Nephron progenitor cell (in vitro differentiated cells): ENCODE results near the gene INPP5A.
"Not testable (repeated sequence)": the region's sequence is repeated elsewhere in the genome, so short reads cannot be mapped to it uniquely, and the experiment has no call there.

Experiments
- DNase-seq: peaks from one replicate; pipeline ENCODE4 v3.0.0; 2021
- H3K27ac Mint-ChIP-seq: 2 replicates; pipeline ENCODE4 v1.8.0; 2021; ENCODE audit warnings: mild to moderate bottlenecking, moderate library complexity, mixed read lengths
- H3K27me3 Mint-ChIP-seq: 2 replicates; pipeline ENCODE4 v1.8.0; 2021; ENCODE audit warnings: mild to moderate bottlenecking, low read depth, mixed read lengths; ENCODE audit not compliant: poor library complexity
- H3K36me3 Mint-ChIP-seq: 2 replicates; pipeline ENCODE4 v1.8.0; 2021; ENCODE audit warnings: low read depth, mixed read lengths
- H3K4me1 Mint-ChIP-seq: 2 replicates; pipeline ENCODE4 v1.8.0; 2021; ENCODE audit warnings: mixed read lengths
- H3K4me3 Mint-ChIP-seq: 2 replicates; pipeline ENCODE4 v1.8.0; 2021; ENCODE audit warnings: mild to moderate bottlenecking, moderate library complexity, mixed read lengths
- H3K9me3 Mint-ChIP-seq: 2 replicates; pipeline ENCODE4 v1.8.0; 2021; ENCODE audit warnings: mild to moderate bottlenecking, moderate library complexity, mixed read lengths
- TF ChIP-seq, protein P1 (sequence below): fragments of 200-600 bp; sonication (generic); IDR thresholded peaks from 2 replicates; pipeline ENCODE4 v1.5.0; 2021; ENCODE audit warnings: antibody characterized with exemption

INPP5A gene

DNA sequence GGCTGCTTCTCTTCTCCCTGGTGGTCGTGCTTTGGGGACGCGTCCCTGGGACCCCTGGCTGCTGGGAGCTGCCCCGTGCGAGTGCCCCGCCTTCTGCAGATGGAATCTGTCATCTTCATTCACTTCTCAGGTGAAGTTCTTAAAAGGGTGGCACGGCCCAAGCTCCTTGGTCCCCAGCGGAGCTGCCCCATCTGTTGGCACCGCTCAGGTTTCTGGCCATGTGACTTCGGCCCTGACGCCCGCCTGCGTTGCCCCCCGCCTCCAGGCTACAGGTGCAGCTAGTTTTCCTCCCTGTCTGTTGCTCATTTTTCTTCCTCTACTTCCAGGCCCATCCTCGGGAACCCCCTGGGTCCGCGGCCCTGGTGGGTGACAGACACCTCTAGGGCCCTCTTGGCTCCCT is 255.2 kb downstream of the INPP5A start:
- Mint-ChIP-seq H3K9me3 (no peaks in the 10 kb centered on the region), H3K4me1 (no peaks in the 10 kb centered on the region), H3K27me3 (peaks cover 65% of the 10 kb centered on the region), H3K4me3 (no peak overlapping the region), H3K36me3 (no peaks in the 10 kb centered on the region), H3K27ac (no peak overlapping the region)
- DNase-seq, result no peak
- TF ChIP-seq, protein P1, sequence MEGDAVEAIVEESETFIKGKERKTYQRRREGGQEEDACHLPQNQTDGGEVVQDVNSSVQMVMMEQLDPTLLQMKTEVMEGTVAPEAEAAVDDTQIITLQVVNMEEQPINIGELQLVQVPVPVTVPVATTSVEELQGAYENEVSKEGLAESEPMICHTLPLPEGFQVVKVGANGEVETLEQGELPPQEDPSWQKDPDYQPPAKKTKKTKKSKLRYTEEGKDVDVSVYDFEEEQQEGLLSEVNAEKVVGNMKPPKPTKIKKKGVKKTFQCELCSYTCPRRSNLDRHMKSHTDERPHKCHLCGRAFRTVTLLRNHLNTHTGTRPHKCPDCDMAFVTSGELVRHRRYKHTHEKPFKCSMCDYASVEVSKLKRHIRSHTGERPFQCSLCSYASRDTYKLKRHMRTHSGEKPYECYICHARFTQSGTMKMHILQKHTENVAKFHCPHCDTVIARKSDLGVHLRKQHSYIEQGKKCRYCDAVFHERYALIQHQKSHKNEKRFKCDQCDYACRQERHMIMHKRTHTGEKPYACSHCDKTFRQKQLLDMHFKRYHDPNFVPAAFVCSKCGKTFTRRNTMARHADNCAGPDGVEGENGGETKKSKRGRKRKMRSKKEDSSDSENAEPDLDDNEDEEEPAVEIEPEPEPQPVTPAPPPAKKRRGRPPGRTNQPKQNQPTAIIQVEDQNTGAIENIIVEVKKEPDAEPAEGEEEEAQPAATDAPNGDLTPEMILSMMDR, result no peak

DNA sequence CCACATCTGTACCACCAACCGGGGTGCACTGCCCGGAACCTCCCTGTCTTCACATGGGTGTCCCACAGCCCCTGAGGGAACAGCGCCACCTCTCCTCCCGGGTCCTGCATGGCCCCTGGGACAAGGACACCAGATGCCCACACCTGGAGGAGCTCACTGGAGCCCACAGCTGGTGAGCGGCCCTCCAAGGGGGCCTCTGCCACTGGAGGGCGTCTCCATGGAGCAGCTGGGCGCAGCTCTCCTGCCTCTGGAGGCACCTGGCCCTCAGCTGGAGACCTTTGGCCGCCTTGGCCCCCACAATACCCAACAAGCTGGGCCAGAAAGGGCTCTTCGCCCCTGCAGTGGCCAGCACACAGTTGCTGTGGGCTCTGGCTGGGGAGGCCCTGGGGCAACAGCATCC is 255.6 kb downstream of the INPP5A start:
- Mint-ChIP-seq H3K9me3 (no peaks in the 10 kb centered on the region), H3K4me3 (no peak overlapping the region), H3K27ac (no peak overlapping the region), H3K36me3 (no peaks in the 10 kb centered on the region), H3K4me1 (no peaks in the 10 kb centered on the region), H3K27me3 (peaks cover 65% of the 10 kb centered on the region)
- TF ChIP-seq, protein P1, result no peak
- DNase-seq, result no peak

DNA sequence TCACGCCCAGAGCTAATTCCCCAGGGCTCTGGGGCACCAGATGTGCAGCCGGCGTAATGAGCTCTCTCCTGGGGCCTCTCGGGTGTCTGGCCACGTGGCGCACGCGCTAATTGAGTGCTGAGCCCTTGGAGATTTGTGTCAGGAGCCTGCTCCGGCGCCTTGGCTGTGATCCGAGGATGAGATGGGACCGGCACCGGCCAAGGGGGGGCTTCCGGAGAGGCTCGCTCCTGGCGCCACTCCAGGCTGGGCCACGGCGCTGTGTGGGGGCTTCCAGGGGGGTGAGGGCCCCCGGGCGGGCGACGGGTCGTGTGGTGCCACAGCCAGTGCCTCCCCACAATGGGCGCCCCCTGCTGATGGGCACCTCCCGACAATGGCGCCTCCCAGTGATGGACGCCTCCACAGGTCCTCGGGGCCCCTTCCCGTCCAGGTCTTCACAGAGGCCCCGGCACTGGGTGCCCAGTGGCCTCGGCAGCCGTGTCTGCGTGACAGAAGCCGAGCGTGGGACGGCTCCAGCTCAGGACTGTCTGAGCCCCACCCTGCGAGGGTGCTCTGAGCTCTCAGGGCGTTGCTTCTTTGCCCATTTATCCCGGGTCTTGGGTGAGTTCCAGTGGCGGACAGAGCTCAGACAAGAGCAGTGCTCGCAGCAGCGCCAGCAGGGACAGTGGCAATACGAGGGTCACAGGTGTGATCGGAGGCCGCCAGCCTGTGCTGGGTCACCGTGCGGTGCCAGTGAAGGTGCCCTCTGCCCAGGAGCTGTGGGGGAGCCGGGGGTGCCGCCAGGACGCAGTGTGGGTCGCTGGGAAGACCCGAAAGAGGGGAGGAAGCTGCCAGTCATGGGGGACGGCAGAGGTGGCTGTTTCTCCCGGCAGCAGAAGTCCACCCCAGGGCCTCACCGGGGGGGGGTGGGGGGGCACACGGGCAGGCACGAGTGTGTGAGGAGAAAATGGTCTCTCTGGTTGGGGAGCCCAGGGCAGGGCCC is 256.6 kb downstream of the INPP5A start:
- peaks cover 58% of the 10 kb centered on the region for H3K27me3 Mint-ChIP-seq
- H3K27ac Mint-ChIP-seq, result no peak overlapping the region
- no peaks in the 10 kb centered on the region for H3K4me1 Mint-ChIP-seq
- TF ChIP-seq, protein P1, result no peak
- no peaks in the 10 kb centered on the region for H3K9me3 Mint-ChIP-seq
- H3K4me3 Mint-ChIP-seq, result no peak overlapping the region
- peak; percentile 61 for DNase-seq
- H3K36me3 Mint-ChIP-seq, result no peaks in the 10 kb centered on the region

DNA sequence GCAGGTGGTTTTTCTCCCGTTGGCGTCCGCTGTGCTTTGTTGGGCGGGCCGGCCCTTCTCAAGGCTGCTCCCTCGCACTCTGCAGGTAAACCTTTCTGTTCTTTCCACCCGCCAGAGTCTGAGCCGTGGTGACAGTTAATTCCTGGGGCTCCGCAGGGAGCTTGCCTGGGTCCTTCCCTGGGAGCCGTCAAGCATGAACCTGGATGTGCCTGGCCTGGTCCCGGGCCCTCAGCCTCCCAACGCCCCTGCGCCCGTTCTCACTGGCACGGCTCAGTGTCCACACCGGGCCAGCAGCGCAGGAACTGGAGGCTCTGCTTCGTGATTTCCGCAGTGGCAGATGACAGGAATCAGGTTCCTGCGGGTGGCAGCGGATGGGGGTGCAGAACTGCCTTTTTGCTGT is 259.3 kb downstream of the INPP5A start:
- Mint-ChIP-seq H3K4me3 (no peak overlapping the region), H3K27me3 (peaks cover 31% of the 10 kb centered on the region), H3K27ac (no peak overlapping the region), H3K9me3 (peaks cover 8% of the 10 kb centered on the region), H3K36me3 (no peaks in the 10 kb centered on the region), H3K4me1 (peaks cover 7% of the 10 kb centered on the region)
- DNase-seq, result peak; percentile 2
- TF ChIP-seq, protein P1, result no peak

DNA sequence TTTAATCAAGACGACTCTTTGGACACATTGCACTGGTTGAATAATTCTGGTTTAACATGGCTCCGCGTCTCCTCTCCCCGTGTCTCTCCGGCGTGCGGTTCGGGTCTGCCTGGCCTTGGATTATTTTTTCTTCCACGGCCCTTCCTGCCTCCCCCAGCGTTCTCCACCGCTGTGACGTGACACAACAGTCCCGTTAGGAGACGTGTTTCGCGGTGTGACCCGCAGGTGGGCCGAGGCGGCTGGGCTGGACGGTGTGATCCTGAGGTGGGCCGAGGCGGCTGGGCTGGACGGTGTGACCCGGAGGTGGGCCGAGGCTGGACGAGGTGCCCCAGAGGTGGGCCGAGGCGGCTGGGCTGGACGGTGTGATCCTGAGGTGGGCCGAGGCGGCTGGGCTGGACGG is 260.4 kb downstream of the INPP5A start:
- H3K4me3 Mint-ChIP-seq, DNase-seq, H3K4me1 Mint-ChIP-seq, H3K36me3 Mint-ChIP-seq, H3K27ac Mint-ChIP-seq: not testable (repeated sequence)
- Mint-ChIP-seq H3K27me3 (peaks cover 26% of the 10 kb centered on the region), H3K9me3 (peaks cover 11% of the 10 kb centered on the region)

DNA sequence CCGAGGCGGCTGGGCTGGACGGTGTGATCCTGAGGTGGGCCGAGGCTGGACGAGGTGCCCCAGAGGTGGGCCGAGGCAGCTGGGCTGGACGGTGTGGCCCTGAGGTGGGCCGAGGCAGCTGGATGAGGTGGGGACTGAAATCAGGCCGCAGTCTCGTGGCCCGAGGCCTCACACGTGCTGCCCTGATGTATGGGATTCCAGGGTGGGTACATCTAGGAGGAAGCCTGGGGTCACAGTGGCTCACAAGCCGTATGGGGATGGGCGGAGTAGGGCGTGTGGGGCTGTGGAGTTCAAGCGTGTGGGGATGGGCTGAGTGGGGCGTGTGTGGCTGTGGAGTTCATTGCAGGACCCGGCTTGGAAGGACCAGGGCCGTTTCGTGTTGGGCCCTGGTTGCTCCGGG is 260.8 kb downstream of the INPP5A start:
- H3K4me3 Mint-ChIP-seq, result no peak overlapping the region
- peak overlapping the region; percentile 64 for H3K27ac Mint-ChIP-seq
- peaks cover 12% of the 10 kb centered on the region for H3K9me3 Mint-ChIP-seq
- H3K27me3 Mint-ChIP-seq, result peaks cover 23% of the 10 kb centered on the region
- no peak for DNase-seq
- H3K4me1 Mint-ChIP-seq, result peaks cover 9% of the 10 kb centered on the region
- TF ChIP-seq, protein P1, result no peak
- no peaks in the 10 kb centered on the region for H3K36me3 Mint-ChIP-seq
